Measurements from ENCODE around the gene SH2D4B. TPM values are rescaled to one million over a fixed set of nuclear protein-coding genes. Genes with fewer than 3 reads are reported as not detected.

SH2D4B gene
- total RNA-seq, 3 donors from 2014 or later (not counting 1 experiment from before 2014, with no cell fraction given), result 0.19 to 0.30 (median 0.27) TPM

- Histone ChIP-seq H3K27ac (ENCODE audit: low read length) (peak overlapping the region; percentile 52), H3K4me3 (ENCODE audit: low read length) (no peak overlapping the region)
- H3K9me3 Mint-ChIP-seq, result no peaks in the 10 kb centered on the region
These were observed 33.4 kb upstream of the SH2D4B start for GRCh38 chr10:80504158-80504811.

GRCh38 chr10:80504897-80505465 is 32.7 kb upstream of the SH2D4B start:
- no peaks in the 10 kb centered on the region for H3K9me3 Mint-ChIP-seq
- peak overlapping the region; percentile 69 for H3K4me3 Mint-ChIP-seq
- Histone ChIP-seq H3K27ac (ENCODE audit: low read length) (peak overlapping the region; percentile 52), H3K9me3 (ENCODE audit: control insufficient read depth, insufficient read depth, low read length) (no peaks in the 10 kb centered on the region), H3K4me1 (ENCODE audit: control insufficient read depth, insufficient read depth, low read length) (peaks cover 61% of the 10 kb centered on the region), H3K27me3 (ENCODE audit: control insufficient read depth, insufficient read depth, low read length) (no peaks in the 10 kb centered on the region), H3K4me3 (ENCODE audit: low read length) (no peak overlapping the region), H3K36me3 (ENCODE audit: control insufficient read depth, insufficient read depth, low read length) (peaks cover 44% of the 10 kb centered on the region)
- WGBS (ENCODE audit: insufficient coverage), result 87% methylated on average over 5 of the region's 5 CpGs
- TF ChIP-seq CTCF (IDR thresholded peaks at IDR 0.05), result no peak
- H3K4me1 Mint-ChIP-seq, result peaks cover 63 to 68% of the 10 kb centered on the region in 2 donors
- DNase-seq (peak in 1 of 2 donors; percentile 42), ATAC-seq (no peak)
- intact Hi-C loops (cut with micrococcal nuclease), result loop anchor here (1.0 kb wide), 2 partner anchors 61 to 122 kb away; no protein-coding TSS in a partner anchor
- H3K27me3 Mint-ChIP-seq (ENCODE audit: low read depth in 2 of 2), result no peaks in the 10 kb centered on the region
- peaks cover 1% of the 10 kb centered on the region for H3K36me3 Mint-ChIP-seq
- peak overlapping the region; percentile 75 to 81 for H3K27ac Mint-ChIP-seq

More at GRCh38 chr10:80504158-80504811, 33.4 kb upstream of the SH2D4B start:
- intact Hi-C loops (cut with micrococcal nuclease), result no loop called here
- H3K36me3 Mint-ChIP-seq, result no peaks in the 10 kb centered on the region
- DNase-seq, result no peak
- no peaks in the 10 kb centered on the region for H3K27me3 Mint-ChIP-seq (ENCODE audit: low read depth in 2 of 2)
- Histone ChIP-seq H3K9me3 (ENCODE audit: control insufficient read depth, insufficient read depth, low read length) (no peaks in the 10 kb centered on the region), H3K27me3 (ENCODE audit: control insufficient read depth, insufficient read depth, low read length) (no peaks in the 10 kb centered on the region), H3K4me1 (ENCODE audit: control insufficient read depth, insufficient read depth, low read length) (peaks cover 68% of the 10 kb centered on the region), H3K36me3 (ENCODE audit: control insufficient read depth, insufficient read depth, low read length) (peaks cover 37% of the 10 kb centered on the region)
- peak overlapping the region; percentile 69 for H3K4me3 Mint-ChIP-seq
- H3K4me1 Mint-ChIP-seq, result peaks cover 68 to 70% of the 10 kb centered on the region in 2 donors
- 72% methylated on average over 7 of the region's 7 CpGs for WGBS (ENCODE audit: insufficient coverage)
- H3K27ac Mint-ChIP-seq, result peak overlapping the region; percentile 75 to 81
- no peak for TF ChIP-seq CTCF (IDR thresholded peaks at IDR 0.05)
- ATAC-seq, result peak in 1 of 3 donors; percentile 42

- Mint-ChIP-seq H3K4me1 (peaks cover 60 to 63% of the 10 kb centered on the region in 2 donors), H3K27me3 (ENCODE audit: low read depth in 2 of 2) (no peaks in the 10 kb centered on the region), H3K4me3 (no peak overlapping the region), H3K36me3 (peaks cover 4% of the 10 kb centered on the region), H3K27ac (peak overlapping the region; percentile 75 to 81), H3K9me3 (no peaks in the 10 kb centered on the region)
- Histone ChIP-seq H3K4me1 (ENCODE audit: control insufficient read depth, insufficient read depth, low read length) (peaks cover 51% of the 10 kb centered on the region), H3K9me3 (ENCODE audit: control insufficient read depth, insufficient read depth, low read length) (no peaks in the 10 kb centered on the region), H3K27me3 (ENCODE audit: control insufficient read depth, insufficient read depth, low read length) (no peaks in the 10 kb centered on the region), H3K27ac (ENCODE audit: low read length) (no peak overlapping the region), H3K4me3 (ENCODE audit: low read length) (no peak overlapping the region), H3K36me3 (ENCODE audit: control insufficient read depth, insufficient read depth, low read length) (peaks cover 53% of the 10 kb centered on the region)
- no peak for DNase-seq
- ATAC-seq, result no peak
- TF ChIP-seq CTCF (IDR thresholded peaks at IDR 0.05), result no peak
- intact Hi-C loops (cut with micrococcal nuclease), result no loop called here
- 94% methylated on average over 5 of the region's 6 CpGs for WGBS (ENCODE audit: insufficient coverage)
These were observed 31.5 kb upstream of the SH2D4B start for GRCh38 chr10:80506189-80506575.
